Measurements from ENCODE around the gene HMCN1.

The HMCN1 gene

DNA sequence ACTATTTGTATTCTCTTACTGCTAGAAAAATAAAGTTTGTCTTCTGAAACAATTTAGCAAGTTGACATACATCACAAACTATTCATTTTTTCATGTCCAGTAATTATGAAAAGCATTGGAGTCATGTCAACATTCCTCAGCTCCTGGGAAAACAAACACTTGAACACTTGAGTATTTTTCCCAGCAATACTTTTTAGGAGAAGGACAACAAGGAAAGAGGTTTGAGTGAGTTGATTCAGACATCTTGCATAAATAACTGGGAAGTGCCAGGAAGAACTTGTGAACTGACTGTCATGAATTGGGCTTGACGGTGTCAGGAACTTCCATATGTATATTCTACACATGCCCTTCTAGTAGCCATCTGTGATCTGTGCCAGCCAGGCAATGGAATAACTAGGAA, 195.6 kb downstream of the HMCN1 start:
- H4K20me1 ChIP-seq (ENCODE audit: insufficient read depth, low read length): no peaks in the 10 kb centered on the region
- H3K4me2 ChIP-seq (ENCODE audit: low read length): no peak overlapping the region
- no peaks in the 10 kb centered on the region for H3K9me3 ChIP-seq (ENCODE audit: low read length)
- H3K27ac ChIP-seq (ENCODE audit: low read depth, low read length, poor library complexity, severe bottlenecking): no peak overlapping the region
- no peaks in the 10 kb centered on the region for H3K27me3 ChIP-seq (ENCODE audit: insufficient read depth, low read length)
- no peaks in the 10 kb centered on the region for H3K36me3 ChIP-seq (ENCODE audit: insufficient read depth, low read length)
- no peak overlapping the region for H2AFZ ChIP-seq (ENCODE audit: low read length)
- no peaks in the 10 kb centered on the region for H3F3A ChIP-seq (ENCODE audit: insufficient read depth, low read length)
- no peak overlapping the region for H3K9ac ChIP-seq (ENCODE audit: low read length)
- H3K4me3 ChIP-seq (ENCODE audit: low read depth, low read length, poor library complexity, severe bottlenecking): no peak overlapping the region
- H3K9me2 ChIP-seq (ENCODE audit: low read depth, low read length): no peaks in the 10 kb centered on the region
- no peaks in the 10 kb centered on the region for H3K4me1 ChIP-seq (ENCODE audit: insufficient read depth, low read length, severe bottlenecking)
- TF ChIP-seq EZH2 (IDR thresholded peaks at IDR 0.05; ENCODE audit: borderline replicate concordance, low read length): no peak
- TF ChIP-seq, protein P1, sequence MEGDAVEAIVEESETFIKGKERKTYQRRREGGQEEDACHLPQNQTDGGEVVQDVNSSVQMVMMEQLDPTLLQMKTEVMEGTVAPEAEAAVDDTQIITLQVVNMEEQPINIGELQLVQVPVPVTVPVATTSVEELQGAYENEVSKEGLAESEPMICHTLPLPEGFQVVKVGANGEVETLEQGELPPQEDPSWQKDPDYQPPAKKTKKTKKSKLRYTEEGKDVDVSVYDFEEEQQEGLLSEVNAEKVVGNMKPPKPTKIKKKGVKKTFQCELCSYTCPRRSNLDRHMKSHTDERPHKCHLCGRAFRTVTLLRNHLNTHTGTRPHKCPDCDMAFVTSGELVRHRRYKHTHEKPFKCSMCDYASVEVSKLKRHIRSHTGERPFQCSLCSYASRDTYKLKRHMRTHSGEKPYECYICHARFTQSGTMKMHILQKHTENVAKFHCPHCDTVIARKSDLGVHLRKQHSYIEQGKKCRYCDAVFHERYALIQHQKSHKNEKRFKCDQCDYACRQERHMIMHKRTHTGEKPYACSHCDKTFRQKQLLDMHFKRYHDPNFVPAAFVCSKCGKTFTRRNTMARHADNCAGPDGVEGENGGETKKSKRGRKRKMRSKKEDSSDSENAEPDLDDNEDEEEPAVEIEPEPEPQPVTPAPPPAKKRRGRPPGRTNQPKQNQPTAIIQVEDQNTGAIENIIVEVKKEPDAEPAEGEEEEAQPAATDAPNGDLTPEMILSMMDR (IDR thresholded peaks at IDR 0.05; ENCODE audit: low read length): no peak
- H3K79me2 ChIP-seq (ENCODE audit: insufficient read depth, low read length): no peaks in the 10 kb centered on the region

DNA sequence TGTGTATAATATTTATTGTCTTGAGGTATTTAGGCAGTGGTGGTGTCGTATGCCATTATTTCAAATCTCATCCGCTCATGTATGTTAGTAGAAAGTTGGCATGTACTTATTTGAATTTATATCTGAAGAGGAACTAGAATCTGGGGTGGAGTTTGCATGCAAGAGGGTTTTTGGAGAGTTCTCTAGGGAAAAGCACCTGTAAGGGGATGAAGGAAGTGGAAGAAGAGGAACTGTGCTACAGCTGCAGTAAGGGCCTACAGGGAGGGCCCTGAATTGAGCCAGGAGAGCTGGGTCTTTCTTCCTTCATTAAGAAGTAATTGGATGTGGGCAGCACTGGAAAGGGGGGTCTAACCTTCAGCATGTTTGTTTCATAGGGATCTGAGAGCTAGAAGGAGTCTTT, 197.2 kb downstream of the HMCN1 start:
- H3K9me3 ChIP-seq (ENCODE audit: low read length): no peaks in the 10 kb centered on the region
- no peaks in the 10 kb centered on the region for H3K79me2 ChIP-seq (ENCODE audit: insufficient read depth, low read length)
- TF ChIP-seq, protein P1 (IDR thresholded peaks at IDR 0.05; ENCODE audit: low read length): no peak
- no peak for TF ChIP-seq EZH2 (IDR thresholded peaks at IDR 0.05; ENCODE audit: borderline replicate concordance, low read length)
- H3K4me3 ChIP-seq (ENCODE audit: low read depth, low read length, poor library complexity, severe bottlenecking): no peak overlapping the region
- H4K20me1 ChIP-seq (ENCODE audit: insufficient read depth, low read length): no peaks in the 10 kb centered on the region
- no peaks in the 10 kb centered on the region for H3K9me2 ChIP-seq (ENCODE audit: low read depth, low read length)
- H3K4me1 ChIP-seq (ENCODE audit: insufficient read depth, low read length, severe bottlenecking): no peaks in the 10 kb centered on the region
- H3K9ac ChIP-seq (ENCODE audit: low read length): no peak overlapping the region
- H3K4me2 ChIP-seq (ENCODE audit: low read length): no peak overlapping the region
- no peaks in the 10 kb centered on the region for H3F3A ChIP-seq (ENCODE audit: insufficient read depth, low read length)
- H3K36me3 ChIP-seq (ENCODE audit: insufficient read depth, low read length): no peaks in the 10 kb centered on the region
- H3K27me3 ChIP-seq (ENCODE audit: insufficient read depth, low read length): no peaks in the 10 kb centered on the region
- H2AFZ ChIP-seq (ENCODE audit: low read length): no peak overlapping the region
- H3K27ac ChIP-seq (ENCODE audit: low read depth, low read length, poor library complexity, severe bottlenecking): no peak overlapping the region

DNA sequence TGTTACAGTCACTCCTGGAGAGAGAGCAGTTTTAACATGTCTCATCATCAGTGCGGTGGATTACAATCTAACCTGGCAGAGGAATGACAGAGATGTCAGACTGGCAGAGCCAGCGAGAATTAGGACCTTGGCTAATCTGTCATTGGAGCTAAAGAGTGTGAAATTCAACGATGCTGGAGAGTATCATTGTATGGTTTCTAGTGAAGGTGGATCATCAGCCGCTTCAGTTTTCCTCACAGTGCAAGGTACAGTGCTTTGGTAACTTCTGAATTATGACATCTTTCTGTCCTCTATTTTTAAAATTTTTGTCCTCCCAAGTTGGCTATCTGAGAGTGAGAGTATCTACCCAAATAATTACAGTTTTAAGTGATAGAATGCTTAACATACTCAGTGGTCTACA, 199.4 kb downstream of the HMCN1 start:
- Histone ChIP-seq H3K9me3 (ENCODE audit: low read length) (no peaks in the 10 kb centered on the region), H3K27ac (ENCODE audit: low read depth, low read length, poor library complexity, severe bottlenecking) (no peak overlapping the region), H3K4me1 (ENCODE audit: insufficient read depth, low read length, severe bottlenecking) (no peaks in the 10 kb centered on the region), H3F3A (ENCODE audit: insufficient read depth, low read length) (no peaks in the 10 kb centered on the region), H2AFZ (ENCODE audit: low read length) (no peak overlapping the region), H4K20me1 (ENCODE audit: insufficient read depth, low read length) (no peaks in the 10 kb centered on the region), H3K9ac (ENCODE audit: low read length) (no peak overlapping the region), H3K79me2 (ENCODE audit: insufficient read depth, low read length) (no peaks in the 10 kb centered on the region), H3K4me3 (ENCODE audit: low read depth, low read length, poor library complexity, severe bottlenecking) (no peak overlapping the region), H3K36me3 (ENCODE audit: insufficient read depth, low read length) (no peaks in the 10 kb centered on the region), H3K4me2 (ENCODE audit: low read length) (no peak overlapping the region), H3K27me3 (ENCODE audit: insufficient read depth, low read length) (no peaks in the 10 kb centered on the region), H3K9me2 (ENCODE audit: low read depth, low read length) (no peaks in the 10 kb centered on the region)
- no peak for TF ChIP-seq EZH2 (IDR thresholded peaks at IDR 0.05; ENCODE audit: borderline replicate concordance, low read length)
- TF ChIP-seq, protein P1 (IDR thresholded peaks at IDR 0.05; ENCODE audit: low read length): no peak
